C4-2B (cell line): ENCODE results near the gene MPEG1.

ENCODE experiments used
- ZFX ChIP-seq: fragments of 450-650 bp; IDR thresholded peaks from 2 replicates; pipeline ENCODE4 v1.6.1; 2017
- TF ChIP-seq, protein P1 (sequence below): fragments of 450-650 bp; conservative IDR thresholded peaks from 2 replicates; pipeline ENCODE4 v1.5.1; 2017; ENCODE audit warnings: mild to moderate bottlenecking

- TF ChIP-seq, protein P1, sequence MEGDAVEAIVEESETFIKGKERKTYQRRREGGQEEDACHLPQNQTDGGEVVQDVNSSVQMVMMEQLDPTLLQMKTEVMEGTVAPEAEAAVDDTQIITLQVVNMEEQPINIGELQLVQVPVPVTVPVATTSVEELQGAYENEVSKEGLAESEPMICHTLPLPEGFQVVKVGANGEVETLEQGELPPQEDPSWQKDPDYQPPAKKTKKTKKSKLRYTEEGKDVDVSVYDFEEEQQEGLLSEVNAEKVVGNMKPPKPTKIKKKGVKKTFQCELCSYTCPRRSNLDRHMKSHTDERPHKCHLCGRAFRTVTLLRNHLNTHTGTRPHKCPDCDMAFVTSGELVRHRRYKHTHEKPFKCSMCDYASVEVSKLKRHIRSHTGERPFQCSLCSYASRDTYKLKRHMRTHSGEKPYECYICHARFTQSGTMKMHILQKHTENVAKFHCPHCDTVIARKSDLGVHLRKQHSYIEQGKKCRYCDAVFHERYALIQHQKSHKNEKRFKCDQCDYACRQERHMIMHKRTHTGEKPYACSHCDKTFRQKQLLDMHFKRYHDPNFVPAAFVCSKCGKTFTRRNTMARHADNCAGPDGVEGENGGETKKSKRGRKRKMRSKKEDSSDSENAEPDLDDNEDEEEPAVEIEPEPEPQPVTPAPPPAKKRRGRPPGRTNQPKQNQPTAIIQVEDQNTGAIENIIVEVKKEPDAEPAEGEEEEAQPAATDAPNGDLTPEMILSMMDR = no peak
- no peak for TF ChIP-seq ZFX
These were observed 8.7 kb upstream of the MPEG1 start for GRCh38 chr11:59221441-59221840.
